NCI-H1694 (cell line): ENCODE results near the gene ST3GAL5.

Experiments
- DNase-seq: peaks from one replicate; lab custom pipeline; 2025; lab: John Stamatoyannopoulos, UW

Gene ST3GAL5

DNA sequence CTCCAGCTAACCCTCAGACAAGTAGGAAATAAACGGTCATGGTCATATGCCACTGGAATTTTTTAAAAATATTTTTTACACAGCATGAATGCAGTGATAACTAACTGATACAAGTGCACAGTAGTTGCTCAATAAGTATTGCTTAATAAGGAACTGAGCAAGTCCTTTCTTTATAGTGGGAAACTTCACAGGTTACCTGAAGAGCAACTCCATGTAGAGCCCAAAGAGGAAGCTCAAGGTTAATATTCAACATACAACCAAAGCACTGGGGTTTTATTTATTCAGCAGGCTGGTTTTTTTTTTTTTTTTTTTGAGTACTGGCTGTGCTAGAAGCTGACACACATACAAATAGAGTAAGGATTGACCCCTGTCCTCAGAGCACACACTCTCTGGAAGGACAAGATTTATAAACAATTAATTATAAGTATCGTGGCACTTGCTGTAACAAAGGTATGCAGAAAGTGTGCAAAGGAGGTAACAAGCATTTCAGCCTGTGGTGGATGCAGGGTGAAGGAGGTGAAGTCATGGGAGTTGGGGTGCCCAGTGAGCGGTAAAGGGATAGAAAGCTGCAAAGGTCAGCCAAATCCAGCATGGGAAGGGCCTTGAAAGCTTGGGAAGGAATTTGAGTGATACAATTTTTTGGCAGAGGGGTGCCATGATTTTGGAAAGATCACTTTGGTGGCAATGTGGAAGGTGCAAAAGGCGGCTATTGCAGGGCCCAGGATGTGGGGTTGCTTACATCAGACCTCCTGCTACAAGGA lies 82.3 kb downstream of the ST3GAL5 start:
- DNase-seq = no peak

DNA sequence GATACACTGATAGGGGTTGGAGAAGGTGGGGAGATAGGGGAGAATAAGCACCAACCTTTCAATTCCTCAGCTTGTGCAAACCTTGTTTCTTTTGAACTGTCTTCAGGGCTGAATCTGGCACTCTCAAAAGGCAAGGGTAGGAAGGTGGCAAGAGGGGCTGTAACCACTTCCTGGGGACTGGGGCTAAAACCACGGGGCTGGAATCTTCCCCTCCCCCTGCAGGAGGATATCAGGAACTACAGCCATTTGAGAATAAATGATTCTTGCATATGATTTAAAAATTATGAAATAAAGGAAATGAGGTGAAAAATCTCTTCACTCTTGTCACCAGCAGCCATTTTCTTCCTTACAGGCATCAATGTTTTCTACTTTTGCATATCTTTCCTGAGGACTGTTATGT lies 84.2 kb downstream of the ST3GAL5 start:
- DNase-seq = peak; percentile 48

DNA sequence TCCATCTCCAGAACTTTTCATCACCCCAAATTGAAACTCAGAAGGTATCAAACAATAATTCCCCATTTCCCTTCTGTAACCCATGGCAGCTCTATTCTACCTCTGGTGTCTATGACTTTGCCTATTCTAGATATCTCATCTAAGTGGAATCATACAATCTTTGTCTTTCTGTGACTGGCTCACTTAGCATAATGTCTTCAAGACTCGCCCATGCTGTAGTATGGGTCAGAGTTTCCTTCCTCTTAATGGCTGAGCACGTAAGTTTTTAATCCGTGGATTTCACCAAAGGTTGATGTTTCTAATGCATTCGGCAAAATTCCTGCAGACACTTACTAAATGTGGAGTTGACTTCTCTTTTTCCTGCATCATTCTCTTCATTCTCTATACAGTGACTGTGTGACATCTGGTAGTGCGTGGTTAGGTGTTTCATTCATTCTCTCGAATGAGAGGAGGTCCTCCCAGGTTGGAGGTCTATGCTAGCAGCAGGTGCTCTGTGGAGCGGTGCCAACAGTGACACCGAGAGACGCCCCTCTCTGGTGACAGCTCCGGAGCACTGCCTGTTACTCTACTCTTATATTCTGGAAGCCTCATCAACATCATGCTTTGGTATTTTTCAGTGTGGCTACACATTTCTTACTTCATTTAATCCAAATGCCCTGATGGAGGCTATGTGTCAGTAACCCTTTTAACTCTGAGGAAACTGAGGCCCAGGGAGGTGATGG lies 84.9 kb downstream of the ST3GAL5 start:
- DNase-seq = peak; percentile 41

DNA sequence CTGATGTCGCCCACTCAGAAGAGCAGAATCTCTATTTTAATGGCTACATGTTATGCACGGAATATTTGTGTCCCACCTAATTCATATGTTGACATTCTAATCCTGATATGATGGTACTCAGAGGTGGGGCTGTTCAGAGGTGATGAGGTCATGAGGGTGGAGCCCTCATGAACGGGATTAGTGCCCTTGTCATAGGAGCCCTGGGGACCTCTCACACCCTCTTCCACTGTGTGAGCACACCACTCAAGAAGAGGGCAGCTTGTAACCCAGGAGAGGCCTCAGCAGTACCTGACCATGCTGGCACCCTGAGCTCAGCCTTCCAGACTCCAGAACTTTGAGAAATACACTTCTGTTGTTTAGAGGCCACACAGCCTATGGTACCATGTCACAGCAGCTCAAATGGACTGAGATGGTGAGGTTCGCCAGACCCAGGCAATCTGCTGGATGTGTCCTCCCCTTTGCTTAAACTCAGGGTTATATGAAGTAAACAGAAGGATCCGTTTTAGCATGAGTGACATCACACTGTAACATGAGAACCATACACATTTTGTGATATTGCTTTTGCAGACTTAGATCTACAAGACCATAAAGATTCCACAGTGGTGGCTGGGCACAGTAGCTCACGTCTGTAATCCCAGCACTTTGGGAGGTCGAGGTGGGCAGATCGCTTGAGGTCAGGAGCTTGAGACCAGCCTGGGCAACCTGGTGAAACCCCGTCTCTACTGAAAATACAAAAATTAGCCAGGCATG lies 86.3 kb downstream of the ST3GAL5 start:
- DNase-seq = no peak

DNA sequence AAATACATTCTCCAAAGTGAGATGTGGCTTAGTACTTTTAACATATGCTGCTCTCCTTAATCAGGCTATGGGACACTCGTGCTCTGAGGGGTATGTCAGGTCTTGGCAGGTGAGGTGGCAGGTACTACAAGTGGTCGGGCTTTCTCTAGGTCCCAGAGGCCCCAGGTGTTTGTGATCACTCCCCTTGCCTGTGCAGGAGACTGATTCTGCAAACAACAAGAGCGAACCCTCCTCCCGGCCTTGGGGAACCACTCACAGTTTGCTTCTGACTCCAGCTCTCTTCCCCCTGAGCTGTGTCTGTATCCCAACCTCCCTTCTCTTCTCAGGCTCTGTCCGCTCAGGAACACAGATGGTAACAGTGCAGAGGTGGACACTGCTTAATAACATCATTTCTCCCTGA lies 86.9 kb downstream of the ST3GAL5 start:
- DNase-seq = no peak

DNA sequence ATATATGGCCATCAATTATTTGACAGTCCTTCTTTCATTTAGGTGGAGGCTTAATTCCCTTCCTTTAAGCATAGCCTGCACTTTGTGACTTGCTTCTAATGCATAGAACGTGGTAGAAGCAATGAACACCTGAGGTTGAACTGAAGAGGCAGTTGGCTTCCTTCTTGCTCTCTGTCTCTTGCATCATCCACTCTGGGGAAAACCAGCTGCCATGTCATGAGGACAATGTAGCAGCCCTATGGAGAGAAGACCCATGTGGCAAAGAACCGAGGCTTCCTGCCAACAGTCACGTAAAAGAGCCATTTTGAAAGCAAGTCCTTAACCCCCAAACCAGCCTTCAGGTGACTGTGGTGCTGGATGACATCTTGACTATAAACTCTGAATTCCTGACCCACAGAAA lies 88.2 kb downstream of the ST3GAL5 start:
- no peak for DNase-seq

DNA sequence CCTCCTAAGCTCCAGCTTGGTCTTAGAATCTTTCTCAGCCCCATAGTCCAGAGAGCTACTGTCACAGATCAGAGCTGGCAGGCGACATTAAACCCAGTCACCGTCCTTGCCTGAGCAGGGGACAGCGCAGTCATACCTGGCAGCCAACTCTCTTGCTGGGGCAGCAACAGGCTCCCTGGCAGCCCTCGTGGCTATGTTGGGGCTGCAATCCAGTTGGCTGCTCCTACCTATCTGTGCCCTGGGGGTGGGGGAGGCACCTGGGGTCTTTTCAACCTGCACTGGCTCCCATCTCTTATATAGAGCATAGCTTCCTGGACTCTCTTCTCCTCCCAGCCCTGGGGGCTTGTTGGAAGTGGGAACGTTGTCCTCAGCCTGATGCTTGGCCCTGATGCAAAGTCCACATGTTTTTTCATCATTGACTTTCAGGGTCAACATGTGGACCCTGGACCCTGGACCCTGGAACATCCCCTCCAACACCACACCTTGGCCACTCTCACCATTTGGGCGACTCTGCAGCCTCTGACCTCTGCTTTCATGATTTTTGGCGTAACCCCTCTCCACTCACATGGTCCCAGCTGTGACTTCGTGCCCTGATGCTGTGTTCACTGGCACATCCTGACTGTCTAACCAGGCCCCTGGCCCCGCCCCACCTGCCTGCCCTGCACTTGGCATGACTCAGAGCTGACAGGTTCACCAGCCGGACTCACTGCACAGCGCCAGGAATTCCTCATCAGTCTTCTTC lies 89.4 kb downstream of the ST3GAL5 start:
- no peak for DNase-seq

DNA sequence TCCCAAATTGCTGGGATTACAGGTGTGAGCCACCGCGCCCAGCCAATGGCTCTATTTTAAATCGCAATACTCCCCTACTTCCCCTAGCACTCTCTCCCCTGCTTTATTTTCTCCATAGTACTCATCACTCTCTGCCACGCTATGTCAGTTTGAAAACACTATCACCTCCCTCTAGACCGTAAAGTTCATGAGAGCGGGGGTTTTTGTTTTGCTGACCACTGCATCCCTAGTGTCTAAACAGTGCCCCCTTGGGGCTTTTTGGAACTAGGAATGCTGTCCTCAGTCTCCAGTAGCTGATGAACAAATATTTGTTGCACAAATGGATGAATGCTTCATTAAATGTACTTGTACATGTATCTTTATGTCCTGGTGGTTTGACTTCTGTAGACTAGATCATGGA lies 90.9 kb downstream of the ST3GAL5 start:
- DNase-seq = no peak

DNA sequence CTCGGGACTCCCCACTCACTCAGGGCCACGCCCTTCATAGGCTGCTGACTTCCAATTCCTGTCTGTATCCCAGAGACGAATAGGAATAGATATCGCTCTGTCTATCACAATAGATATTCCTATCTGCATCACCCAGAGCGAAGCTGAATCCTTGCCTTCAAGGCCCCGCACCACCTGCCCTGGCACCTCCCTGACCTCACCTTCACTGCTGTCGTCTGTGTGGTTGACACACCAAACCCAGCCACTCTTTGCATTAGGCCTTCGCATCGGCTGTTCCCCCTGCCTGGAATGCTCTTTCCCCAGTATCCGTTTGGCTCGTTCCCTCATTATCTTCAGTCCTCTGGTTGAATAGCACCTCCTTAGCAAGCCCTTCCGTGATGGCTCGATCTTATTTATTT lies 91.5 kb downstream of the ST3GAL5 start:
- DNase-seq = no peak

DNA sequence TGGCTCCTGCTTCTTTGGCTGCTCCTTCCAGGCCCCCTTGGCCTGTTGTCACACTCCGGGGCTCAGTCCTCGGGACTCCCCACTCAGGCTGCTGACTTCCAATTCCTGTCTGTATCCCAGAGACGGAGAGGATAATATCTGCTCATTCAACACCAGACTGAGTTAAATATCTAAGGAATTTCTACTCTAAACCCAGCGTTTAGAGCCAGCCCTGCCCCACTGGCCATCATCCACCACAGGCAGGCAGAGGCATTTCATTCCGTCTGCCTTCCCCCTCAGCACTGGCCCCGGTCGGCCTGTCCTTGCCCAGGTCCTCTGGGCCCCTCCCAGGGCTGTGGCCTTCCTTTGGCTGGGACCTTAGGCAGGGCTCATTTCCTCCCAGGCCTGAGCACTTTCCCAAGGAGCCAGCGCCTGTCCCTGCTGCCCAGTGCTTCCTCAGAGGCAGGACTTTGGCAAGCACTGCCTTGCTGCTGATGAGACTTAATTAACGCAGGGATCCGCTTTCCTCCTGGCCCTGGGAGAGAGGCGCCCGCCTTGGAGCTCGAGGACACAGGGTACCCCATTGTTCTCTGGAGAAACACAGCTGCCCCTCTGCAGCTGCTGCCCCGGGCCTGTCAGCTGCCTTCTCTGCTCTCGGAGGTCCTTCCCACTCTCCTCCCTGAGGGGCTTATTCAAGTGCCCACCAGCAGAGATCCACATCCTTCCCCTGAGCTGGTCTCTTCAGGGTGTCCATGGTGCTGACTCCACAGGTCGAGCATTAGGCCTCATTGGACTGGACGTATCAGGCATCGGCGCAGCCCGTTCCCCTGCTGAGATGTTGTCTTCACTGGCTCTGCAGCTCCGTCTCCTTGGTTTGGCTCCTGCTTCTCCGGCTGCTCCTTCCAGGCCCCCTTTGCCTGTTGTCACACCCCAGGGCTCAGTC lies 92.2 kb downstream of the ST3GAL5 start:
- no peak for DNase-seq

DNA sequence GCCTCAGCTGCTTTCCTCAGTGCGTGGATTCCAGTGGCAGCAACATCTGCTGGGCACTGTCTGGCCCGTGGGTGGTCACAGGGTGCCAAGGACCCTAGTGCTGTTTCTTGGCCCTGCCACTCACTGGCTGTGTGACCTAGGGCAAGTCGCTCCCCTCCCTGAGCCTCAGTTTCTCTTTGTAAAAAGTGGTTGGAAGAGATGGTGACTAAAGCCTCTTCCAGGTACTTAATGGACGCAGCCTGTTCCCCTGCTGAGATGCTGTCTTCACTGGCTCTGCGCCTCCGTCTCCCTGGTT lies 92.8 kb downstream of the ST3GAL5 start:
- no peak for DNase-seq

DNA sequence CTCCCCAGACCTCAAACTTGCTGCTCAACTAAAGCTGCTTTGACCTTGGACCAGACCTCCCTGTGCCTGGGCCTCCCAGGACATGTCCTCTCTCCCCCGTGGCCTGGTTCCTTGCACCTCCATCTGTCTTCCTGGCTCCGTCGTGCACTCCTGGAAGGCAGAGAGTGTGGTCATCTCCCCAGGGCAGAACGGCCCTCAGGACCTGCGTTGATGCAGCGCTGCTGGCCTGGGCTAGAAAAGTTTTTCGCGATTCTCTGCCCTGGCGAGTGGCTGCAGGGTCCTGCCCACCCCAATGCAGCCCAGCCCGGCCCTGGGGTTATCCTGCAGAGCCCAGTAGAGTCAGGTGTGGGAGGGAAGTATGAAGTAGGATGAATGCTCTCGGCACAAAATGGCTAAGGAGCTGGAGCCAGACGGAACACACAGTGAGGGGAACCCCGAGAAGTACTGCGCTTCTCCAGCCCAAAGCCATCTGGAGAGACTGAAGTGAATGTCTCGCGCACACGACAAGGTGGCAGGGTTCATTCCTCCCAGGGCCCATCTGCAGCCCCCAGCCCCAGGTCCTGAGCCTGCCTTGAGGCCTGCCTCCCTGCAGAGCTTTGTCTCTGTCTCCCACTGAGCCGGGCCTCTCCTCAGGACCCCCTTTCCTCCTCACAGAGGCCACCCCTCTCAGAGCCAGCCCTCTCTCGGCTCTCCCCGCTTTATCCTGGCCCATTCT lies 93.3 kb downstream of the ST3GAL5 start:
- DNase-seq = no peak

DNA sequence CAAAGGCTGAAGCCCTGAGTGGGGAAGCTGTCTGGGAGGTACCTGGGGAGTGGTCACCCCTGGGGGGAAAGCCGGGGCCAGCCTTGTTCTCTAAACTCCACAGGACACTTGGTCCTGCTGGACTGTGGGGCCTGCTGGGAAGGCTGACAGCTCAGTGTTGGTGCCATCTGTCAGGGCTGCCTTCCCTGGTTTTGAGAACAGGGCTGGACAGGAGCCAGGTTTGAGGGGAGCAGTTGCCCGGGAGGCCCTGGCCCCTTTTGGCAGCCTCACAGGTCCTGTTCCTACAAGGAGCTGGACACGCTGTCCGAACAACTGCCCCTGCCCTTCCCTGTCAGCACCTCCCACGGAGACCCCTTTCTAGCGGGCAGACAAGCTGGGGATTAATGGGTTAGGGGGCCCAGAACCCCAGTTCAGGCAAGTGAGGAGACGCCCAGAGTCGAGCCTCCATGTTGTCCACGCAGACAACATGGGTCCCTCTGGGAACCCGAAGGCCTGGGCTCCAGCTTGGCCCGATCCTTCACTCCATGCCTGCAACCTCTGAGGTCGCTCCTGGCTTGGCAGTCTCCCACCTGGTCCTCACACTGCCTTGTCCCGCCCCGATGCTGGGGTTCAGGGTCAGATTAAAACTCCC lies 94.2 kb downstream of the ST3GAL5 start:
- DNase-seq = peak; percentile 60

DNA sequence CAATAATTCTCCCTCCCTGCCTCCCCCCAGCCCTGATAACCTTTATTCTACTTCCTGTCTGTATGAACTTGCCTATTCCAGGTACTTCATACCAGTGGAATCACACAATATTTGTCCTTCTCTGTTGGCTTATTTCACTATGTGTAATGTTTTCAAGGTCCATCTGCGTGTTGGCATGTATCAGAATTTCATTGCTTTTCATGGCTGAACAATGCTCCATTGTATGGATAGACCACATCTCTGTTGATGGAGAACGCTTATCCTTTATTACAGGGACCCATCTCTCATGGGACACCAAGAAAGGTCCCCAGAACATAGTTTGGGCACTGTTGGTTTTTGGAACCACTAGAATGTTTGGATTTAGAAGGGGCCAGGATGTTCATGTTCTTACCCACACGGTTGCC lies 94.8 kb downstream of the ST3GAL5 start:
- DNase-seq = no peak

DNA sequence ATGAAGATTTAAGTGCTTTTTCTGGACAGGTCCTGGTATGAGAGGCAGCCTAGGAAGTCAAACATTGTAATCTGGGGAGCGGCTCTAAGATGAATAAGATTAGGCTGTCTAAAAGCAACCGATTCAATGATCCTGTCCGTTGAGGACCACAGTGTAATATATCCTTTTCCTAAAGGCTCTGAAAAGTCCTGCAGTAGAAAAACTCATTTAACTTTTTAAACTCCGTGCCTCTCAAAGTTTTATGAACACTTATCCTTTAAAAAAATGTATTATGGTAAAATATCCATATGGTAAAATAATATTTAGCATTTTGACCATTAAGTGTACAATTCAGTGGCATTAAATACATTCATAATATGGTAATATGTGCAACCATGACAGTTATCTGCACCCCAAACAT lies 95.2 kb downstream of the ST3GAL5 start:
- DNase-seq = no peak

DNA sequence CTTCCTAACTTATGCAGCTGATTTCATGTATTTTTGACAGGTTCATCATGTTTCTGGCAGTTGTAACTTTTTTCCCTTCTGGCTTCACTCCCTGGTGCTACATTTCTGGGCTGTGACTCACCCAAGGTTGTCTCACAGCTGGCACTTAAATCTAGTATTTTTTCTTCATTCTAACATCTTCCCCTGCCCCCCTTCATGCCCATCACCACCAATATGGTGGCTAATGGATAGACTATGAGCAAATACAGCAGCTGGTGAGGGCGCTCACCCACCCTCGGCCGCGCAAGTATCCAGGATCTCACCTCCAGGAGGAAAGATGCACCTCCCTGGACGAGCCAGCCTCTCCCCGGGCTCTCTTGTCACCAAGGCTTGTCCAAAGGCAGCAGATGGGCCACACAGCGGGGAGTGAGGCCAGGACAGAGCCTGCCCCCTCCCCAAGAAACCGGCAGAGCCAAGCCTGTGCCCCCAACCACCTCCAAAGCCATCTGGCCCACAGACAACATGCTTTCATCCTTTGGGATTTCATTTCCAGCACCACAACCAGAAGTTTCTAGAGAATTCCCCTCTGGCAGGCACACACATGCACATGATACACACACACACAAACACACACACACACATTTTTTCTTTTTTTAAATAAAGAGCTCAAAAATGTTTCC lies 95.9 kb downstream of the ST3GAL5 start:
- DNase-seq = peak; percentile 83

DNA sequence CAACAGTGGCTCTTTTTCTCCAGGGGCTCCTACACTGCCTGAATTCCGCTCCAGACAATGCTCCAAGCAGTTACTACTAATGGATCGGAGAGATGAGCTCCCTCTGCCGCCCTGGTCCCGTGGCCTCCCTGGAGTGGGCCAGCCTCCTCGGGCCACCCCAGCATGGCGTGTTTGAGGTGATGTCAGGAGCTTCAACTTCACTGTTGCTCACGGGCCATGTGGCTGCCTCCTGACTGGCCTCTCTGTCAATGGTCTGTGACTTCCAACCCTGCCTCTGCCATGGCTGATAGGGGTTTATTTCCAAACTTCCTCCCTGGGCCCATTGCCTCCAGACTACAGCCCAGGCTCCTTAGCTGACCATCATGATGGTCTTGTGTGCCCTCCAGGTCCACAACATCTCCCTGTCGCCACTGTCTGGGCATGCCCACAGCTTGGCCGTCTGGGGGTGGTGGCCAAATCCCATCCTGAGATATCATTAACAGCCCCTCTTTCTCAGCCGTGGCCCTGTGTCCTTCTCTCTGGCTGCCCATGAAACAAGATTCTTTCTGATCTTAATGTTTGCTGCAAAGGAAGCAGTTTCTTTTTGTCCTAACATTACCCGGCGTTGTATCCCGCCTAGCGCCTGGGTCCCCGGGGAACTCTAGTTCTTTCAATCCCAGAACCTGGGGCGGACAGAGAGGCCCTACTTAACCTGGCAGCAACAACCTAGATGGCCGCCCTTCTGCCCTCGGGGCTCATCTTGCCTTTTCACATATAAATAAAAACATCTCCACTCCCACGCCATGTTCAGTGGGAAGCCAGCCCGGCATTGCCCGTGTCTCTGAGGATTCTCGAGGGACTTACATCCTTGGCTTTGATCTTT lies 96.9 kb downstream of the ST3GAL5 start:
- DNase-seq = no peak

DNA sequence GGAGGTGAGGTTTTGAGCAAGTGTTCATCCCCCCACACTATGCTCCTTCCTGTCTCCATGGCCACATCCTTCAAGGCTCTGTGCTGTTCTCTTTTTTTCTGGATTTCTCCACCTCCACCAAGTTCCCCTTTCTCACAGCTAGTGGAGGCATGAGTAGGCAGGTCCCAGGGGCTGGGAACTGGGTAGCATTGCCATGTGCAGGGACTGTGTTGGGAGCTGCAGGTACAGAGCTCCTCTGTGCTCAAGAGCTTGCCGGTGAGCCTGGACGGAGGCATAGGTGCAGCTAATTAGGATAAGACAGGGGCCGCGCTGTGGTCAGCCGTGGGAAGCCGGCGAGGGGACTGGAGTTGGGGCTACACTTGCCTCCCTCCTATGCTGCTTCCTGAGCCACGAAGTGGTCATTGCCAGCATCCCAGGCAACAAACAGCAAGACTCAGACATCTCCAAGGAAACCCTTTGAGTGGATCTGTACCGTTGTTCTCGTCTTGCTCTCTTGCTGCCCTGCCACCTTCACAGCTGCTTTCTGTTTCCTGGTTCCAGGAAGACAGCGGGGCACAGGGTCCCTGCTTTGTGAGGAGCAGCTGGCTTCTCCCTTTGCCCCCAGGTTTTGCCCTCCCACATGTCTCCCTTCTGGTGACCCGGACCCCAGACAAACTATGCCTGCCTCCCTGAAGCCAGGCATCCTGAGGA lies 98.1 kb downstream of the ST3GAL5 start:
- no peak for DNase-seq
